ENCODE results near the gene LCOR. TPM values are rescaled to one million over a fixed set of nuclear protein-coding genes. Genes with fewer than 3 reads are reported as not detected.

LCOR gene
- total and polyA plus RNA-seq, 2 of the 4 experiments (the other 2 are of a cell fraction), result 3.7 to 36.9 TPM

GRCh38 chr10:97013983-97014382 lies 181.9 kb downstream of the LCOR start:
- H2BK120ac ChIP-seq (ENCODE audit: low read depth, low read length), result no peak overlapping the region
- no peak overlapping the region for H2BK15ac ChIP-seq (ENCODE audit: low read depth, low read length)
- no peaks in the 10 kb centered on the region for H4K20me1 ChIP-seq (ENCODE audit: insufficient read depth, low read length)
- H2BK20ac ChIP-seq (ENCODE audit: low read depth, low read length), result no peak overlapping the region
- CTCF ChIA-PET, result no interaction called here
- no CpG with 5 or more reads among the region's 8 CpGs for whole genome bisulfite sequencing, 2 experiments (ENCODE audit: extremely low coverage in 2 of 2, insufficient read length in 1 of 2)
- no peak overlapping the region for H3K18ac ChIP-seq (ENCODE audit: low read depth, low read length)
- H2AK9ac ChIP-seq (replicated peaks; ENCODE audit: low read depth, low read length, poor library complexity), result no peak overlapping the region
- no peaks in the 10 kb centered on the region for H3K9me1 ChIP-seq (ENCODE audit: insufficient read depth, low read length)
- no peak overlapping the region for H3K4me3 ChIP-seq (ENCODE audit: insufficient read depth, low read depth, low read length)
- H3K9me3 ChIP-seq (ENCODE audit: control insufficient read depth, insufficient read depth, low read length), result no peaks in the 10 kb centered on the region
- DNase-seq (no peak), ATAC-seq (ENCODE audit: low read depth) (no peak)
- no peaks in the 10 kb centered on the region for H3K79me1 ChIP-seq (ENCODE audit: low read depth in 1 of 2, low read length in 2 of 2)
- no peak overlapping the region for H2BK5ac ChIP-seq (ENCODE audit: low read depth, low read length, poor library complexity, severe bottlenecking)
- in situ Hi-C loops (cut with MboI; ENCODE audit: low sequenced_read_pairs) (no loop called here), dilution Hi-C loops (cut with HindIII; ENCODE audit: low sequenced_read_pairs, unreplicated experiment) (no loop called here), intact Hi-C loops (cut with micrococcal nuclease) (no loop called here)
- H3K4me2 ChIP-seq (ENCODE audit: low read depth, low read length), result no peak overlapping the region
- H3K27me3 ChIP-seq (ENCODE audit: control insufficient read depth, insufficient read depth, low read length), result peaks cover 17% of the 10 kb centered on the region
- no peak overlapping the region for H3K23ac ChIP-seq (ENCODE audit: low read depth, low read length)
- no peak overlapping the region for H2AK5ac ChIP-seq (ENCODE audit: low read depth, low read length)
- no TSS peak for BruUV-seq (replicated peaks)
- no peak overlapping the region for H3K9ac ChIP-seq (ENCODE audit: low read depth, low read length)
- no peak overlapping the region for H3K56ac ChIP-seq (ENCODE audit: extremely low read depth, insufficient read depth, low read length)
- POLR2A ChIA-PET (ENCODE audit: unreplicated experiment), result no interaction called here
- H3K14ac ChIP-seq (replicated peaks; ENCODE audit: low read depth, low read length), result no peak overlapping the region
- H3K4me1 ChIP-seq (ENCODE audit: control insufficient read depth, insufficient read depth, low read length), result no peaks in the 10 kb centered on the region
- H3K27ac ChIP-seq (ENCODE audit: insufficient read depth, low read length), result no peak overlapping the region
- H4K91ac ChIP-seq (ENCODE audit: insufficient read depth, low read depth, low read length), result no peak overlapping the region
- H2AFZ ChIP-seq (replicated peaks; ENCODE audit: low read length, poor library complexity), result peak overlapping the region; percentile 23
- no peak overlapping the region for H4K5ac ChIP-seq (ENCODE audit: low read depth, low read length)
- no peaks in the 10 kb centered on the region for H3K36me3 ChIP-seq (ENCODE audit: control insufficient read depth, insufficient read depth, low read length)
- TF ChIP-seq RAD21 (IDR thresholded peaks at IDR 0.05; ENCODE audit: low read length), result no peak
- TF ChIP-seq FOS (IDR thresholded peaks at IDR 0.05; ENCODE audit: low read depth, low read length), result no peak
- no peak for TF ChIP-seq MAFK (IDR thresholded peaks at IDR 0.05; ENCODE audit: low read depth, low read length)
- TF ChIP-seq RCOR1 (IDR thresholded peaks at IDR 0.05; ENCODE audit: insufficient replicate concordance, low read length), result no peak
- no peak for TF ChIP-seq USF2 (IDR thresholded peaks at IDR 0.05; ENCODE audit: low read depth, low read length)
- no peak for TF ChIP-seq CEBPB (IDR thresholded peaks at IDR 0.05; ENCODE audit: low read depth, low read length)
- no peak for TF ChIP-seq CTCF (conservative IDR thresholded peaks at IDR 0.05; ENCODE audit: low read depth, low read length)
- TF ChIP-seq SMC3 (IDR thresholded peaks at IDR 0.05; ENCODE audit: low read depth, low read length), result no peak
- no peak for TF ChIP-seq MXI1 (IDR thresholded peaks at IDR 0.05; ENCODE audit: borderline replicate concordance, low read depth, low read length)
- no peak for TF ChIP-seq ELK1 (IDR thresholded peaks at IDR 0.05; ENCODE audit: borderline replicate concordance, low read depth, low read length)
- no peak for TF ChIP-seq POLR2A (IDR thresholded peaks at IDR 0.05; ENCODE audit: low read depth, low read length)
- TF ChIP-seq RFX5 (IDR thresholded peaks at IDR 0.05; ENCODE audit: low read depth, low read length), result no peak
- no peak for TF ChIP-seq NFE2L2 (IDR thresholded peaks at IDR 0.05; ENCODE audit: low read depth, low read length)
- no peak for TF ChIP-seq BHLHE40 (IDR thresholded peaks at IDR 0.05; ENCODE audit: low read depth, low read length)
- no peak for TF ChIP-seq MAZ (IDR thresholded peaks at IDR 0.05; ENCODE audit: borderline replicate concordance, low read depth, low read length)
- no peak for TF ChIP-seq CHD1 (IDR thresholded peaks at IDR 0.05; ENCODE audit: low read depth, low read length)
- no peak overlapping the region for H3K4ac ChIP-seq (ENCODE audit: low read depth, low read length)
- no peak overlapping the region for H4K8ac ChIP-seq (ENCODE audit: low read depth in 2 of 2, low read length in 2 of 2)

All from IMR-90 (cell line).